NCI-H82 treated with DMSO at 0.1 percent for 48 hours (cell line): ENCODE data around the gene MIB1.

ENCODE experiments used
- DNase-seq: peaks from one replicate; lab custom pipeline; 2025; ENCODE audit not compliant: unreplicated experiment; lab: John Stamatoyannopoulos, UW

The MIB1 gene

DNA sequence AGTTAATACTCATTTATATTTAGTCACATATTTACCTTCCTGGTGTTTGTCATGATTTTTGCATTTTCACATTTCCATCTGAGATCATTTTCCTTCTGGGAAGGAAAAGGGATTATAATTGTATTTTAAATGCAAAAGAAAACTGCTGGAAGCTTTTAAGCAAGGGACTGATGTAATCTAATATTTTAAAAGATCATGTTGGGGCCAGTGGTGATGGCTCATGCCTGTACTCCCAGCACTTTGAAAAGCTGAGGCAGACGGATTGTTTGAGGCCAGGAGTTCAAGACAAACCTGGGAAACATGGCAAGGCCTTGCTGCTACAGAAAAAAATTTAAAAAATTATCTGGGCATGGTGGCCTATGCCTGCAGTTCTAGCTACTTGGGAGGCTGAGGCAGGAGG, 149.0 kb downstream of the MIB1 start:
- DNase-seq: no peak

DNA sequence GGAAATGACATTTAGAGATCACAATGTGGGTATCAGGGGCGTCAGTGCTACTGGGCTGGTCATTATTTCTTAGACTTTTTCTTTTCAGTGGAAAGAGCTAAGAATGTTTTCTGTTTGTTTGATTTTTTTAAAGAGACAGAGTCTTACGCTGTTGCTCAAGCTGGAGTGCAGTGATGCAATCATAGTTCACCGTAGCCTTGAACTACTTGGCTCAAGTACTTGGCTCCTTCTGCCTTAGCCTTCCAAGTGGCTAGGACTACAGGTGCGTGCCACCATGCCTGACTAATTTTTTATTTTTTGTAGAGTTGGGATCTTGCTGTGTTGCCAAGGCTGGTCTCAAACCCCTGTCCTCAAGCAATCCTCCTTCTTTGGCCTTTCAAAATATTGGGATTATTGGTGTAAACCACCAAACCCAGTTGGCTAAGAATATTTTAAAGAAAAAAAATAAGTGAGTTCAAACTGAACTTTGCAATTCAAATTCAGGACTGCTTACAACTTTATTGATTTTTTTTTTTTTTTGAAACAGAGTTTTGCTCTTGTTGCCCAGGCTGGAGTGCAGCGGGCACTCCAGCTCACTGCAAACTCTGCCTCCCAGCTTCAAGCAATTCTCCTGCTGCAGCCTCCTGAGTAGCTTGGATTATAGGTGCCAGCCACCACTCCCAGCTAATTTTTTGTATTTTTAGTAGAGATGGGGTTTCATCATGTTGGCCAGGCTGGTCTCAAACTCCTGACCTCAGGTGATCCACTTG, 154.2 kb downstream of the MIB1 start:
- no peak for DNase-seq

- no peak for DNase-seq
Observed at GRCh38 chr18:21896732-21897336, 156.2 kb downstream of the MIB1 start.

GRCh38 chr18:21897811-21898210, 157.2 kb downstream of the MIB1 start:
- DNase-seq: no peak

DNA sequence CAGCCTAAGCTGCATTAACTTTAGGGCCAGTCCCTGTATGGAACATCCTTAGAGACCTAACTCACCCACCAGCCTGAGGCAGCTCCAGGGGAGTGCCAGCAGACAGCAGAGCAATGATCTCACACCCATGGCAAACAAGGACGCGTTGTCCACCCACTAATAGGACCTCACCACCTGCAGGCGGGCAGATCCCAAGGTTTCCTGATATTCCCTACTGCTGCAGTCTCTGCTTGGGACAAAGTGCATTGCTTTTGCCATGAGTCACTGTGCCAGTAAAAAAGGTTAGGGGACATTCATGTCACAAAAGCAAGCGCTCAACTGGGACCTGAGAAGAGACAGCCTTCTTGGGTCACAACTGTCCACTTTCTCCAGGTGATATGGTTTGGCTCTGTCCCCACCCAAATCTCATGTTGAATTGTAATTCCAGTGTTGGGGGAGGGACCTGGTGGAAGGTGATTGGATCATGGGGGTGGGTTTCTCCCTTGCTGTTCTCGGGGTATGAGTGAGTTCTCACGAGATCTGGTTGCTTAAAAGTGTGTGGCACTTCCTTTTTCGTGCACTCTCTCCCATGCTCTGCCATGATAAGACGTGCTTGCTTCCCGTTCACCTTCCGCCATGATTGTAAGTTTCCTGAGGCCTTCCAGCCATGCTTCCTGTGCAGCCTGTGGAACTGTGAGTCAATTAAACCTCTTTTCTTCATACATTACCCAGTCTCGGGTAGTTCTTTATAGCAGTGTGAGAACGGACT, 160.2 kb downstream of the MIB1 start:
- no peak for DNase-seq

GRCh38 chr18:21901423-21901945, 160.9 kb downstream of the MIB1 start:
- no peak for DNase-seq

- DNase-seq: no peak
Observed at GRCh38 chr18:21903709-21904108, 163.1 kb downstream of the MIB1 start.

- DNase-seq: no peak
Observed at GRCh38 chr18:21904856-21905255, 164.3 kb downstream of the MIB1 start.

DNA sequence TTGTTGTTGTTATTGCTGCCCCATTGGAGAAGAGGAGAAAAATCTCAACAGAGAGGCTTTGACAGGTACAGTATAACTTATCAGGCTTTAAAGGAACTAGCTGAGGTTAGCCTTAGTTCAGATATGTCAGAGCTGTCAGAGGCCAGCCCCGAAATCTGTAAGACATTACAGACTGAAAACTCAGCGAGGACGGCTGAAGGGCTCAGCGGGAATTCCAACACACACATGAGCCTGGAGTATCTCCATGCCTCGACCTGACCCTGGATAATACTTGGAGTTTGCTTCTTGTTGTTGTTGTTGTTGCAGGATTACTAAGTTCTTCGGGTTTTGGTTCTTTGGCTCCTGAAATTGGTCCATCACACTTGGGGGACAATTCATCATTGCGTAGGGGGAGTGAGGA, 166.9 kb downstream of the MIB1 start:
- no peak for DNase-seq

GRCh38 chr18:21908711-21909110, 168.1 kb downstream of the MIB1 start:
- DNase-seq: no peak

DNA sequence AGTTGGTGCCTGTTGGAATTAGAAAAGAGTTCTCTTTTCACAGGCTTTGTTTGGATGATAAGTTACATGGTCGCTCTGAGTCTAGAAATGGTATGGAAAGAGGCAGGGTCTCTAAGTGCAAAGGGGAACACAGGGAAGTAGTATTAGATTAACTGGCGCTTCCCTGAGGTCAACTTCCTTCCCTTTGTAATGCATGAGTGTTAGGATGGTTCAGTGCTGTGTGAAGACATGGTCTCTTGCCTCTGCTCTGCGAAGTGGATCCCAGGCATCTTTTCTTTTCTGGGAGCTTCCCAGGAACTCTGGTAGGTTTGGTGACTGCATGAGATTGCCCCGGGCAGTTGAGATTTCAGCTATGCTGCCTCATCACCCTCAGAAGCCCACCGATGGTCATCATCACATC, 170.3 kb downstream of the MIB1 start:
- DNase-seq: no peak

- no peak for DNase-seq
Observed at GRCh38 chr18:21911551-21911950, 171.0 kb downstream of the MIB1 start.

GRCh38 chr18:21912339-21913239, 172.0 kb downstream of the MIB1 start:
- no peak for DNase-seq

- DNase-seq: peak; percentile 31
Observed at GRCh38 chr18:21914739-21915319, 174.2 kb downstream of the MIB1 start.

DNA sequence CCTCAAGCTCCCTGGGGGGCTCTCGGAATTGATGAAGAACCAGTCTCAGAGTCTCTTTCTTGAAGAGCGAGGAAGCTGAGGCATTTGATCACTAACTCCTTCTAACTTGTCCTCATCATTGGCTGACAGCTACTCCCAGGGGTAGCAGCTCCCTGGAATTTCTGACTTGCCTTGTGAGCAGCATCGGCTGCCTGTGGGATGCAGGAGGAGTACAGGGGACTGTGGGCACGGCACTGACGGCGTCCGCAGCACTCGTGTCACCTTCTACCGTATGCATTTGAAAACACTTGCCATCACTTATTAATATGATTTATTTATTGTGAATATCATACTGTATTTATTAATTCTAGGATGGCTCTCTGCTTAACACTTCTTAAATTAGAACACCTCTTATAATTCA, 175.0 kb downstream of the MIB1 start:
- DNase-seq: no peak

DNA sequence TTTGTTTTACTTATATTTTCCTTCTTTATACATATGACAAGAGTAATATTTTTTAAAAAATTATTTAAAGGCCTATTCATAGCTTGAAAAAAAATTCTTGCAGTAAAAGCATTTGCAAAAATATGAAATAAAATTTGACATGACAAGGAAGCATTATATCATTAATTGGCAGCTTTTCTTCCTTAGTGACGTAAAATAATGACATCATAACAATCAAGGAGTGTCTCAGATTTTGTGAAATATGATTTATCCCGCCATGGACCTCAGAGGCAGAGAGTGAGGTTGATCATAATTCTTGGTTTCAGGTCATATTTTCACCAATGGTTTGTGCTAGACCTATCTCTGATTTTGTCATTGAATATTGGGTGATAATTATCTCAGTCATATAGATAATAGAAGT, 176.0 kb downstream of the MIB1 start:
- no peak for DNase-seq

DNA sequence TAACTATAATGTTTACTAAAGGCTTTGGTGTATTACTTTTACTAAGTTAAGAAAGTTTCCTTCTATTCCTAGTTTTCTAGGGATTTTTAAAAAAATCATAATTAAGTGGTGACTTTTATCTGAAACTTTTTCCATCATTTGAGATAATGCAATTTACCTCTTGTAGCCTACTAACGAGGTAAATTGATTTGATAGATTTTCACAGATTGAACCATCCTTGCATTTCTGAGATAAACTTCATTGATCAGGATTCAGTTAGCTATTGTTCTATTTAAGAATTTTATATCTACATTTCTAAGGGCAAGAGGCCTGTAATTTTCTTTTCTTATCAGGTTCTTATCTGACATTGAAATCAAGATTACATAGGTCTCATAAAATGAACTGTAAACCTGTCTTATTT, 178.1 kb downstream of the MIB1 start:
- DNase-seq: no peak
